G401 (cell line): ENCODE measurements around the gene SERTAD2. TPM values are rescaled to one million over a fixed set of nuclear protein-coding genes. Genes with fewer than 3 reads are reported as not detected.

ENCODE experiments used
- DNase-seq: peaks from one replicate; pipeline ENCODE4 v3.0.0-alpha.2; 2015; ENCODE audit warnings: low spot score
- in situ Hi-C: cut with HindIII; loops from 2 replicates; pipeline ENCODE4 v1.10.0; 2016; ENCODE audit warnings: low sequenced_read_pairs, mixed read lengths
- total RNA-seq: library from RNA; depleted of rRNA; stranded (reverse); fragments of >200 nt; shearing (Covaris generic); gene quantifications from 2 replicates; pipeline ENCODE4 v1.2.3, GENCODE V29; 2014; rRNA removed

The SERTAD2 gene
- total RNA-seq, 1 experiment from 2014 or later: 28.9 TPM

DNA sequence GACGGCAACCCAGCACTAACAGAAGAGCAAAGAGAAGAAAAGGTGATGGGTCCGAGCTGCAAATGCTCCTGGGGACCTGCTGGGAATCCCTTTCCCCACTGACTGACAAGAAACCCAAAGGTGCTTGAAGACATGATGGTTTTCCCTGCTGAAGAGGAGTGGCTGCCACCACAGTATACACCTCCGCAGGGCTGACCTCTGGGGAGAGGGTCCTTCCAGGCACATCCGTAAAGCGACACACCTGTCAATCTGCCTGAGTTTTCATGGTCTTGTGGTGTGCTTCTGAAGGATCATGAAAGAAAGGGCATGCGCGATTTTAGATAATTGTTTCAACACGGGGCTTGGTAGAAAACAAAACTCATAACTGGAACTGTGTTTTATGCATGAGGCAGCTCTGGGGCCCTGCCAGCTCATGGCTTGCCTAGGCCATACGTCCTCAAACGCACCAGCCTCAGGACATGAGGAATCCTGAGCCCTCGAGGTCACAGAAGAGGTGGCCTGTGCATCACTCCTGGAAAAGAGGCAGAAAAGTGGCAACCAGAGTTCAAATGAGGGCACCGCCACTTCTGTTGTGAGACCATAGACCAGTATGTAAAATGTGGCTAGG is 51.8 kb downstream of the SERTAD2 start:
- in situ Hi-C loops: no loop called here
- DNase-seq: no peak

DNA sequence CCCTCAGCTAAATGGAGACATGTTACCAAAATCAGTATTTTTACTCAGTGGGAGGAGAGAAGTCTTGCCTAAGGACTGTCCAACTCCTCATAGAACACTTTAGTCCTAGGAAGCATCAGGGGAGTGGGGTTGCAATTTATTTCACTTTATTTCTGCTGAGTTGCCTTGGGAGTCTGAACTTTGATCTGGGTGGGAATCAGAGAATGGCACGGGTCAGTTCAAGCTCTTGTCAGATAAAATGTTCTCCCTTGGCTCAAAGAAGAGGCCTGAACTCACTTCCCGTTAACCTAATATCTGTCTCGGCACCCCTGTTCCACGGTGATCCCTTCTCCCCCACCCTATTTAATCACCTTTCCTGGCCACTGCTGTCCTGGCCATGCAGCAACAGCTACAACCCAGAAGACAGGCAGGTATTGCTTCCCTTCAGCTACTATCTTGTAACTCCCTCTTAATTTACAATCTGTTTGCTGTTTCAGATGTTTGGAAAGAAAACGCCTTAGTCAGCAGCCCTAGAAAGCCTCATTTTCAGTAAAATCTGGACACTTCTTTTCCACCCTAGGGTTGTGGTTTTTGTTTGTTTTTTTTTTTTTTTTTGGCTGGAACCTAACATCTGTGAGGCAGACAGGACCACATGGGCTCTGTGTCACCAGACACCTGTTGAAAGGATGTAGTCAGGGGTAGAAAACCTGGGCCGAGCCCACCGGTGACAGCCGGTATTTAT is 52.5 kb downstream of the SERTAD2 start:
- in situ Hi-C loops: no loop called here
- DNase-seq: no peak

DNA sequence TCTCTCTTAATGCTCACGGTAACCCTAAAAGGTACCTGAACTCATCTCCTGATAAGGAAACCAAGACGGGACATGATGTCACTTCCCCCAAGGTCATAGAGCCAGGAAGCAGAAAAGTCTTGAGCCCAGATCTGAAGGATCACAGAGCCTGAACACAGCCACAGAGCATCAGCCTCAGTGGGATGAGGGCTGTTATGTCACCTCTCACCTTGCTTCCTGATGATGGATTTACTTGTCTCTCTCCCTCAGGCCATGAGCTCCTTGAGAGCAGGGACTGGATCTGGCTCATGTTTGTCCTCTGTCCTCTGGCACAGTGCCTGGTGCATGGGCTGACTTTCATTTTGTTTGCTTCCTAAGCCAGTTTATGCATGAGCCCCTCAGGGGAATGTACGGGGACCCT is 54.2 kb downstream of the SERTAD2 start:
- in situ Hi-C loops: no loop called here
- no peak for DNase-seq

DNA sequence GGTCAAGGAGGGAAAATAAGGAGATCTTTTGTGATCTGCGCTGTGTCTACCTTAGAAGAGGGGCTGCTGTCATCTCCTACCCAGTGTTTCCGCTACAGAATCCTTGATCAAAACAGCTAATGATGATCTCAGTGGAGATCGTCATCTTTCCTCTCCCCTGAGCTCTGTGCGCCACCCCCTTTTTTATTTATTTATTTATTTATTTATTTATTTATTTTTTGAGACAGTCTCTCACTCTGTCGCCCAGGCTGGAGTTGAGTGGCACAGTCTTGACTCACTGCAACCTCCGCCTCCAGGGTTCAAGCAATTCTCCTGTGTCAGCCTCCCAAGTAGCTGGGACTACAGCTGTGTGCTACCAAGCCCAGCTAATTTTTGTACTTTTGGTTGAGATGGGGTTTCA is 55.5 kb downstream of the SERTAD2 start:
- in situ Hi-C loops: no loop called here
- DNase-seq: no peak

DNA sequence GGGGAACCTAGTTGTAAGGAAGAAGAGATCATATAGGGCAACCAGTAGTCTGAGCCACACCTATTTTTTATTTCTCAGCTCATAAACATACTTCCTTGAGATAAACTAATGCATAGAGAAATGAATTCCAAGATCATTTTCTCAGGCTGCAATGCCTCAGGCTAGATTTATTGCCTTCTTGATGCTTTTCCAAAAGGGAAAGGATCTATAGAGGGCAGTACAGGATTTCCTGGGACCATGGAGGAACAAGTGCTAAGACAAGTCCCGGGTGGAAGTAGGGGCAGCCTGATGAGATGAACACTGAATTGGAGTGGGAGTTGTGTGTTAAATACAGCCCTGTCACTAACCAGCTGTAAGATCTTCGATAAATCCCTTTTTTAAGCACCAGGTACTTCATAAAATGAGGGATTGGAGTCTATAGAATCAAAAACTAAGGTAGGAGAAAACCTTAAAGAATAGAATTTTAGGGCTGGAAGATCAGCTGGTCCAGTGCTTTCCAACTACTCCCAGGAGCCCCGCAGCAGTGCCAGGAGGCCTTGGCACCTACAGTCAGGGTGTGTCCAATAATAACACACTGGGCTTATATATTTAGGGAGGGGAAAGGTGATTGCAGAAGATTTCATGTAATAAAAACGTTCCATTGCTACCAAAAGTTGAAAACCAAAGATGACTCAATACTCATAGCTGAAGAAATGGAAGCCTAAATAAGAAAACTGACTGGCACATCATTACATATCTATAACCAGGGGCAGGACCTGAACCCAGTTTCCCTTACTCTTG is 58.1 kb downstream of the SERTAD2 start:
- in situ Hi-C loops: no loop called here
- DNase-seq: peak; percentile 32

DNA sequence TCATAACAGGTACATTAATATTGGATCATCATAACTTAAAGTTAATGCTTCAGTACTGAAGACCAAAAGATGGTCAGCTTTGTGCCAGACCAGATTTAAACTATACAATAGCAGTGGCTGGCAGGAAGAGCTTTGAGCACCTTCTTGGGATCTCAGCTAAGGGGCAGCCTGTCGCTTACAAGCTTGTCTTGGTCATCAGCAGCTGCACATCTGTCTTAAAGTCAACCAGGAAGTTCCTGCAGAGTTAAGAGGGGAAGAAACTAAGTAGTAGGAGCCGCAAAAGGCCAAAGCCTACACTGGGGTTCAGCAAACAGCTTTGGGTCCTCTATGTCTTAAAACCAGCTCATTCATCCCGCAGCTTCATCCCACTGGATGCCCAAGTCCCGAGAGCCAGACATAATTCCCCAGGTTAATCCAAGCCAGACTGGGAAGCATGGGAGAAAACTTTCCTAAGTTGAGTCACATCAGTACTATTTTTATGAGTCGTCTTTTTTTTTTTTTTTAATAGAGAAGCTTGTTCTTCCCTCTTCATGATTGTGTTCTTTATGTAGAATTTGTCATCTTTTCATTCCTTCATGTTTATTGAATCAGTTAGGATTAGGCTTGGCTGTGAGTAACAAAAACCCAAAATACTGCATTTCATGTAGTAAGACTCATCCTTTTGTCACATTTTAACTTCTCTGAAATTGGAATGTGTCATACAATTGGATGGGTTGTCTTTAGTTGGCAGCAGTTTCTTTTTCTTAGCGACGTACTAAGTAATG is 59.3 kb downstream of the SERTAD2 start:
- in situ Hi-C loops: no loop called here
- DNase-seq: no peak

DNA sequence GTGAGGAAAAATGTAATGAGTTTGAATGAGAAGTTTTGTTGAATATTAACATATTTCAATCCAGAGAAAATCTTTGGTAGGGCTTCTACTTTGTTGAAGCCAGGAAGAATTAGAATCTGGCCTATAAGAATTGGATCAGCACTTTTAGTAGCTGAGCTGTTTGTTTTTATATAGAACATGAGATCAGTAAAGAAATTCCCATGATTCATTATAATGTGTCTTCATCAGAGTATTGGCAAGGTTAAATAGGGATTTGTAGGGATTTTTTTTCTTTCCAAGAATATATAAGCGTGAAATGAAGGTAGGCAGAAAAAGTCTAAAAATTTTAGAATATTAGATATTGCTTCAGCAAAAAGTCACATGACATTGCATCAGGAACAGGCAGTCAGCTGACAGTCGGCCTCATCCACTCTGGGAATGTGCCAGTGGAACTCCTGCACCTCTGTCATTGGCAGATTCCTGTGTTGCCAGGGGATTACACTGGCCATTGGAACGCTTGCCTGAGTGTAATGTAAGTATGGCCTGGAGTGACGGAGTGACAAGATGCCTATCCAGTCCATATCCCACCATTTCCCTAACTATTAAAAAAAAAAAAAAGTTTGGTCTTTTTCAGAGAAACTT is 60.6 kb downstream of the SERTAD2 start:
- in situ Hi-C loops: no loop called here
- DNase-seq: no peak

DNA sequence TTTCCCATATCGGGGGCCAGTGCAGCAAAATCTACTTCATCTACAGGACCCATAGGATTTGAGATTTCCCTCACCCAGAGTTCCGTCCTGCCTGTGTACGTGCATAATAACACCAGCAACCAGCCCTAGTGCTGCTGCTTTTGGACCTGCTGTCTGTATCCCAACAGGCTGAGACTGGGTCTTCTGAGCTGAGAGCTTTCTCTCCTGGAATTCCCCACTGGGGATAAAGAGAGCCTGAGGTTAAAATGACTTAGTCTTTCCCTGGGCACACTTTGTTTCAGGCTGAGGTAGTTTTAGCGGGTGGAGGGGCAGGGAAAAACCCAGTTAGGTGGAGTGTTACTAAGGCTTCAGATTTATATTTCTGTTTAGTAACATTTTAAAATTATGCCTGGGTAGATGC is 62.5 kb downstream of the SERTAD2 start:
- in situ Hi-C loops: no loop called here
- no peak for DNase-seq

DNA sequence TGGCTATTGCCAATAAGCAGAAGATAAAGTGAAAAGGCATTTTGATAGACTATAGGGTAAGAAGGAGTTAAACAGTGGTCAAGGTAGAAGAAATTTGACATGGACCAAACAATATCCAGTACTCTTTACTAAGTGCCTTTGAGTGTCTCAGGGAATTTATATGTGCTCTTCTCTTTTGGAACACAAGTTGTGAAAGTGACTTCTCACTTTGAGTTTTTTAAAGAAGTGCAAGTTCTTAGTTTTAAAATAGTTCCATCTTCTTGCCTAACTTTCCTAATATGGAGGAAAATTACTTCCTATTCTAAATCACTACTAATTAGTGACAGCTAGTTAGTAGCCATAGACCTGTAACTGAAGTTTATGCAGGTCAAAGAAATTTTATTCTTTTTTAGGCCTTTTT is 66.2 kb downstream of the SERTAD2 start:
- DNase-seq: no peak
- in situ Hi-C loops: no loop called here

DNA sequence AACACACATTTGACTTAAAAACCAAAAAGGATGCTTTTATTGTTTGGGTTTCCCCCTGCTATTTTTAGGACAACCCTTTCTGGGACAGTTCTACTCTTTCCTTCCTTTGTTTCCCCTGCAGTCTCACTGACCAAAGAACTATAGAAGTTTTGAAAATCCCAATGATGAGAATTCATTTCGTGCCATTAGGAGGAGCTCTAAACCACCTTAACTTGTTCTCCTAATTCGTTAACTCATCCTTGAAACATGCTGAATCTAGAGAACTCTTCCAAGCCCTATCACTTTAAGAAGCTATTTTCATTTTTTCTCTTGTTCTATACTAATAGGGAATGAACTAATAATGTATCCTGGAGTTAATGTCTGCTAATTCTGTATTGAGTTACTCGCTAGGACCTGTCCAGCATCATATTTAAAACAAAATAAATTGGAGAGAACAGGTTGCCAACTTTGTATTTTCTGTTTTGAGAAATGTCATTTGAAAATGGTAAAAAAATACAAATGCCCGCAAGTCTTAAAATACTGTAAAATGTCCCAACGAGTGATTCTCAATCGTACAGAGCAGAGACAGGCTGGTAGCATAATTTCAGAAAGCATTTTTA is 66.7 kb downstream of the SERTAD2 start:
- peak; percentile 64 for DNase-seq
- in situ Hi-C loops: no loop called here

DNA sequence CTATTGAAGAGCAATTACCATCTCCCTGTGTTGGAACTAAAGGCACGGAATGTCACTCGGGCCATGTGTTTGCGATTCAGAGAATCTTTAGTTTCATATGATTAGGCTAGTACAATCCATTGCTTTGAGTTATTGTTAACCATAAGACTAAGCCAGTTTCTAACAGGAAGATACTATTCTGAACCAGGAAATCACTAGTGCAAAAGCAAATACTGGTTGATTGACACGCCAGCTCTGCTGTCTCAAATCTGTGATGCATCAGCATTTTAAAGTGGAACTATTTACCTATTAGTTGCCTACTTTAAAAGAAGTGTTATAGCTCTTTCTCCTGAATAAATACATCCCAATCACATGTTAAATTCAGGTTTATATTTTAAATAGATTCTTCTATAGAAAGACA is 67.7 kb downstream of the SERTAD2 start:
- no peak for DNase-seq
- in situ Hi-C loops: no loop called here

DNA sequence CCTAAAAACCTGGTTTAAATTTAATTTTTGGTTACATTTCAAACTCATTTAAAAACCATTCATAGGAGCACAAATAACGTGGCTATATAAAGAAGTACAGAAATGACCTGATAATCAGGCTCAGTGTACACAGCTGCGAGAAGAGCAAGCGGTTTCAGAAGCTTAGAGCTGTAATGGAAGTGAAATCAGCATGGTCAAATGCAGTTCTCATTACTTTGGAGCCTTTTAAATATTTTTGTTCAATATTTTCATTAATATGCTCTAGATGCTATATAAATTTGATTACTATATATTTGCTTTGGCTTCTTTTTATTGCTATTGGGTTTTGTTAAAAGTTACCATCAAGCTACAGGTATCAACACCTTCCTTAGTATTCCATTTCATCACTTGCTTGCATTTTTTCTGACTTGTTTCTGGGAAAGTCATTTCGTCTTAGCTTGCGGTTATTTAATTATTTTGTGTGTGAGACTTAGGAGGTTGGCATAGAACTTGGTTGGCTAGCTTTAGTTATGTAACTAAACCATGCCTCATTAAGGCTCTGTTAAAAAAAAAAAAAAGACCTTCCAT is 70.9 kb downstream of the SERTAD2 start:
- no peak for DNase-seq
- in situ Hi-C loops: no loop called here

DNA sequence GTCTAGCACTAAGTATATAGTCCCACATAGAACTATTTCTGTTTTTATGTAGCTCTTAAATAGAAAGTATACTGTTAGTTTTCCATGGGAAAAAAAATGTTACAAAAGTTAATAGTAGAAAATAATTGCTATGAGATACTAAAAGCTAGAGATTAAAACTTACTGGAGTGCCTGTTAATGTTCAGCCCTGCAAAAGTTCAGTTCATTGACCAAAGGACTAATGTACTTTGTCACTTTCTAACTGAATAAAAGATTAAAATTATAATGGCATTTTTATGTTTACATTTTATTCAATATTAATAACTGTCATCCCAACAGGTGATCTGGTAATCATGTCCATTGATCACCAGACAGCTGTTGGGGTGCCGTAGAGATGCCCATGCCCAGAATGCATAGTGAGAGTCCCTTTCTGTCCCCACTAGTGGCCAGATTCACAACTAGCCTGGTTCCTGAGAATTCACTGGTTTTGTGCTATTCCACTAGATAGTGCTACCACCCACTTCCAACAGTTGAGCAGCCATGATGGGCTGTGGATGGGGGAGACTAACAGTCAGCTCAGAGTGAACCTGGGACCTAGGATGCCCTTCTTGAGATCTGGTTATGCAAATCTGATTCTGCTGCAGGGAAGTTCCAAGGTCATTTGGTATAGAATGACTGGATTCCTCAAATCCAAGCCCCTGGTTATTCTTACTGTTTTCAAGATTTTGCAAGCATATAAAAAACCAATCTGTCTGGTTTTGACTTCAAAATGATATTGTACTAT is 71.8 kb downstream of the SERTAD2 start:
- DNase-seq: no peak
- in situ Hi-C loops: no loop called here

Other genes starting within 250 kb of the SERTAD2 start
- 11.6 and 26.8 TPM in 2 replicates for gene LGALSL, start 199.8 kb downstream of the SERTAD2 start, total RNA-seq
- gene AFTPH, start 129.6 kb downstream of the SERTAD2 start, total RNA-seq: 11.6 and 15.8 TPM in 2 replicates